ENCODE results near the gene COMMD4.
"Not testable (repeated sequence)": the region's sequence is repeated elsewhere in the genome, so short reads cannot be mapped to it uniquely, and the experiment has no call there.

Gene COMMD4

DNA sequence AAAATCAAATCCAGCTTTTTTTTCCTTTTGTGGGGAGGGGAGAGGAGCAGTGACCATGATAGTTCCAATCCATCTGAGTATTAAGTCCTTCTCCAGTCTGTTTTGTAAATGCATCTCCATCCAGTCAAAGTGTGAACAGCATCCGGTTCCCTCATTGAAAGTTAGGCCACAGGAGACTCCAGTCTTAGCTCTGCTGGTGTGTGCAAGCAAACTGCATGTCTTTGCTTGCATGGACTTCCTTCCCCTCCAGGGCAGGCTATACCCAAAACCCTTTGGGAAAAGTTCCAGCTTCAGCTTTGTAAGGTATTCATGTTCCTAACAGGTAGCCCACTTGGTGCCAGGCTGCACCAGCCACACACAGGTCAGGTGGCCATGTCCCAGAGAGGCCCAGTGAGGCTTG lies 35.6 kb downstream of the COMMD4 start:
- no peak overlapping the region for H3K4me3 ChIP-seq (replicated peaks; ENCODE audit: low read depth, low read length)
- no peaks in the 10 kb centered on the region for H3K27me3 ChIP-seq (replicated peaks; ENCODE audit: control insufficient read depth, insufficient read depth, low read length)
- TF ChIP-seq CTCF (IDR thresholded peaks at IDR 0.05; ENCODE audit: insufficient read depth, low read length, poor library complexity, severe bottlenecking) = no peak
- H3K36me3 ChIP-seq (ENCODE audit: control insufficient read depth, insufficient read depth, low read length) = peaks cover 21% of the 10 kb centered on the region
- no peak for DNase-seq (ENCODE audit: extremely low read depth, insufficient read length)

- Histone ChIP-seq H3K36me3 (ENCODE audit: control insufficient read depth, insufficient read depth, low read length) (peaks cover 18% of the 10 kb centered on the region), H3K4me3 (replicated peaks; ENCODE audit: low read depth, low read length) (no peak overlapping the region), H3K27me3 (replicated peaks; ENCODE audit: control insufficient read depth, insufficient read depth, low read length) (no peaks in the 10 kb centered on the region)
- no peak for DNase-seq (ENCODE audit: extremely low read depth, insufficient read length)
- no peak for TF ChIP-seq CTCF (IDR thresholded peaks at IDR 0.05; ENCODE audit: insufficient read depth, low read length, poor library complexity, severe bottlenecking)
These were observed 36.2 kb downstream of the COMMD4 start for GRCh38 chr15:75371901-75372688.

GRCh38 chr15:75380773-75381172 lies 44.9 kb downstream of the COMMD4 start:
- peaks cover 5% of the 10 kb centered on the region for H3K36me3 ChIP-seq (ENCODE audit: control insufficient read depth, insufficient read depth, low read length)
- no peak for DNase-seq (ENCODE audit: extremely low read depth, insufficient read length)
- TF ChIP-seq CTCF (IDR thresholded peaks at IDR 0.05; ENCODE audit: insufficient read depth, low read length, poor library complexity, severe bottlenecking) = no peak
- H3K27me3 ChIP-seq (replicated peaks; ENCODE audit: control insufficient read depth, insufficient read depth, low read length) = no peaks in the 10 kb centered on the region
- no peak overlapping the region for H3K4me3 ChIP-seq (replicated peaks; ENCODE audit: low read depth, low read length)

- DNase-seq (ENCODE audit: extremely low read depth, insufficient read length); H3K4me3 ChIP-seq (replicated peaks; ENCODE audit: low read depth, low read length); H3K36me3 ChIP-seq (ENCODE audit: control insufficient read depth, insufficient read depth, low read length); H3K27me3 ChIP-seq (replicated peaks; ENCODE audit: control insufficient read depth, insufficient read depth, low read length): not testable (repeated sequence)
These were observed 48.1 kb downstream of the COMMD4 start for GRCh38 chr15:75383986-75384385.

Data from GM06990 (cell line).